Tibial artery (tissue), 4 donors: ENCODE measurements around the gene MSANTD4.
"Not testable (repeated sequence)": the region's sequence is repeated elsewhere in the genome, so short reads cannot be mapped to it uniquely, and the experiment has no call there.

Experiments used
- DNase-seq, 2 donors: peaks; one replicate each; pipeline ENCODE4 v3.0.0-alpha.2; 2019
- H3K27ac ChIP-seq, 2 donors: fragments of 200-600 bp; sonication (generic) in 1 of 2; 1 replicate in 1 of 2; 2 replicates in 1 of 2; pipeline ENCODE4 v1.5.1; 2018 to 2019; ENCODE audit warnings: mild to moderate bottlenecking in 1 of 2
- H3K27me3 ChIP-seq, 2 donors: fragments of 200-600 bp; sonication (generic) in 1 of 2; one replicate each; pipeline versions ENCODE4 v1.5.1 to v1.6.0; 2016 to 2019
- H3K36me3 ChIP-seq, 3 donors: fragments of 200-600 bp; sonication (generic) in 2 of 3; one replicate each; pipeline ENCODE4 v1.5.1; 2016 to 2019; ENCODE audit warnings: mild to moderate bottlenecking in 2 of 3
- H3K4me1 ChIP-seq, 4 donors: fragments of 200-600 bp; sonication (generic) in 2 of 4; 1 replicate in 3 of 4; 2 replicates in 1 of 4; pipeline ENCODE4 v1.5.1; 2016 to 2019
- H3K4me3 ChIP-seq, 2 donors: fragments of 200-600 bp; sonication (generic) in 1 of 2; 1 replicate in 1 of 2; 2 replicates in 1 of 2; pipeline ENCODE4 v1.5.1; 2018 to 2019; ENCODE audit warnings: mild to moderate bottlenecking in 2 of 2
- H3K9me3 ChIP-seq, 3 donors: fragments of 200-600 bp; sonication (generic) in 1 of 3; one replicate each; pipeline ENCODE4 v1.5.1; 2016 to 2019
- CTCF ChIP-seq, 2 experiments: fragments of 200-600 bp in 1 of 2; fragments of 450-650 bp in 1 of 2; IDR thresholded peaks; one replicate each; pipeline ENCODE4 v1.5.1; 2017 to 2019; ENCODE audit warnings: antibody characterized with exemption in 2 of 2, mild to moderate bottlenecking in 1 of 2, moderate library complexity in 1 of 2
- intact Hi-C: fragments of 100-400 bp; cut with DNase I; formaldehyde crosslinking; loops from one replicate; pipeline ENCODE4 v1.15.0; 2023; ENCODE audit warnings: low total_unique reads

The MSANTD4 gene

DNA sequence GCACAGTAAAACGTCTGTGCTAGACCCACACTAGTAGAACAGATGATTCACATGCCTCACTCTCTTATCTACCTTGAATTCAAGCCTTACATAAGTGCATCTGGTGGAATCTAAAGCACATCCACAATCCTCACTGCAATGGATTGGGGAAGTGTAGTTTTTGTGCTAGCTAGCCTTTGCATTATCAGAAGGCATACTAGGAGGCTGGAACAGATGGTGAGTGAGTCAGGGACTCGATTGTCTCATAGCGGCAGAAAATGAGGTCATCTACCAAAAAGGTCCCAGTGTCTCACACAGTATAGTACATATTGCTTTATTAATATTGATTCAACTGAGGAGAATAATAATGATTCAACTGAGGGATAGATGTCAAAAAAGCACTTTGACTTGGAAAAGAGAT is 9.3 kb downstream of the MSANTD4 start:
- H3K9me3 ChIP-seq: no peaks in the 10 kb centered on the region
- peaks cover 29 to 30% (median 29%) of the 10 kb centered on the region in 3 donors for H3K36me3 ChIP-seq
- intact Hi-C loops: no loop called here
- no peak overlapping the region for H3K4me3 ChIP-seq
- no peak for TF ChIP-seq CTCF (IDR thresholded peaks at IDR 0.05)
- H3K27me3 ChIP-seq: no peaks in the 10 kb centered on the region
- H3K4me1 ChIP-seq: peaks cover 0 to 31% (median 6%) of the 10 kb centered on the region in 4 donors
- no peak overlapping the region for H3K27ac ChIP-seq
- no peak for DNase-seq

GRCh38 chr11:106011481-106011880 is 10.6 kb downstream of the MSANTD4 start:
- DNase-seq: no peak
- no peaks in the 10 kb centered on the region for H3K9me3 ChIP-seq
- no peak overlapping the region for H3K4me3 ChIP-seq
- no peak overlapping the region for H3K27ac ChIP-seq
- intact Hi-C loops: no loop called here
- peaks cover 0 to 25% (median 6%) of the 10 kb centered on the region in 4 donors for H3K4me1 ChIP-seq
- peaks cover 39 to 42% (median 41%) of the 10 kb centered on the region in 3 donors for H3K36me3 ChIP-seq
- H3K27me3 ChIP-seq: no peaks in the 10 kb centered on the region
- TF ChIP-seq CTCF (IDR thresholded peaks at IDR 0.05): no peak

DNA sequence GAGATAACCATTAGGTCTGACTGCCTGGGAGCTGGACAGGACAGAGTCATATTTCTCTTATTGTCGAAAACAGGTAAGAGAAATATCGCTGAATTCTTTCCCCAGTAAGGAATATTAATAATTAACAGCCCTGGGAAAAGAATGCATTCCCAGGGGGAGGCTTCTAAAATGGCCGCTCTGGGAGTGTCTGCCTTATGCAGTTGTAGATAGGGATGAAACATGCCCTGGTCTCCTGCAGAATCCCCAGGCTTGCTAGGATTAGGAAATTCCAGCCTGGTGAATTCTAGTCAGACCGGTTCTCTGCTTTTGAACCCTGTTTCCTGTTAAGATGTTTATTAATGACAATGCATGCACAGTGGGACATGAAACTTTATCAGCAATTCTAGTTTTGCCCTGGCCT is 18.9 kb downstream of the MSANTD4 start:
- Histone ChIP-seq H3K9me3 (peaks cover 0 to 12% (median 10%) of the 10 kb centered on the region in 3 donors), H3K36me3 (peaks cover 35 to 40% (median 36%) of the 10 kb centered on the region in 3 donors)
- H3K4me3 ChIP-seq, H3K27ac ChIP-seq, DNase-seq, H3K27me3 ChIP-seq, H3K4me1 ChIP-seq, intact Hi-C loops: not testable (repeated sequence)

DNA sequence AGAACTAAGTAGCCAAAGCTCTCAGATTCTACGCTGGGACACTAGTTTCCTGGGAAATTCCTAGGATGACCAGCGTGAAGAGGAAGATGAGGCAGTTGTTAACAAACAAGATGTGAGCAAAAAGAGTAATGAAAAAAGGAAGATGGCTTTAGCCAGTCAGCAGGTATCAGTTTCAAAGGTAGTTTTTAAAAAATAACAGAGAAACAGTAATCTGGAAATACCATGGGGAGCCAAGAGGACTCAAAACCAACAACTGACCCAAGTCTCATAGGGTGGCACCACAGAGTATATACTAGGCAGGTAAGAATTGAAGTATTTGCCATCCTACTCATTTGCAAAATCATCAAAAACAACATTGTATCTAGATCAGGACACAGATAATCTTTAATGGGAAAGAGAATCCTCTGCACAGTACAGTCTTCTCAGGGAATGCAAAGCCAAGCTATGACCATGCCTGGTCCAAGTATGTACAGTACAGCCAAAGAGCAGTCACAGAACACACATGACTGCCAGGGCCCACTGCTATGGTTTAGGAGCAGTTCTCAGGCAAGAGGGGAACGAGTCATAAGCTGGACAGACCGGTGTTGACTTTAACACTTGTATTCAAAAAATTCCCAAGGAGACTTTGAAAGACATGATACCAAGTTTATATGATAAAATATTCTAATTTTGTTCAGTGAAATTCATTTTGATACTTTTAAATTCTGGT is 20.6 kb downstream of the MSANTD4 start:
- no peak overlapping the region for H3K27ac ChIP-seq
- peaks cover 23 to 31% (median 26%) of the 10 kb centered on the region in 3 donors for H3K36me3 ChIP-seq
- no peak overlapping the region for H3K4me3 ChIP-seq
- TF ChIP-seq CTCF (IDR thresholded peaks at IDR 0.05): no peak
- intact Hi-C loops: no loop called here
- DNase-seq: no peak
- peaks cover 0 to 12% (median 10%) of the 10 kb centered on the region in 3 donors for H3K9me3 ChIP-seq
- no peaks in the 10 kb centered on the region for H3K4me1 ChIP-seq
- no peaks in the 10 kb centered on the region for H3K27me3 ChIP-seq

GRCh38 chr11:105991888-105992287 is 30.2 kb downstream of the MSANTD4 start:
- Histone ChIP-seq H3K9me3 (peaks cover 0 to 5% (median 4%) of the 10 kb centered on the region in 3 donors), H3K4me1 (no peaks in the 10 kb centered on the region), H3K27me3 (no peaks in the 10 kb centered on the region), H3K27ac (no peak overlapping the region), H3K4me3 (no peak overlapping the region), H3K36me3 (peaks cover 28 to 40% (median 37%) of the 10 kb centered on the region in 3 donors)
- intact Hi-C loops: no loop called here
- TF ChIP-seq CTCF (IDR thresholded peaks at IDR 0.05): no peak
- no peak for DNase-seq

DNA sequence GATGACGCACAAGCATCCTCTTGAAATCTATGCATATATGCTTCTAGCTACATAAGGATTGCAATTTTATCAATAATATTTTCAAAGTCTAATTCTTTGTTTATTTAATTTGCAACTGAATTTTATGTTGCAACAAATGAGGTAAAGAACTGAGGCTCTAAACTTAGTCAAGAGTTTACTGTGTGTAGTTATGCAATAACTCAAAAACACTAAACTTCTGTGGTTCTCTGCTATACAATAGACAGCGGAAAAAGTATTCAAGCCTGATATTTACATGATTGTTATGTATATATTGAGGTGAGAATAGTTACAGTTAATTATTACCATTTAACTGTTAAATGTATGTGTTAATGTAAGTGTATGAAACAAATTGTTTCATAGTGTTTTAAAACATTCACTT is 32.9 kb downstream of the MSANTD4 start:
- Histone ChIP-seq H3K9me3 (peaks cover 0 to 5% (median 4%) of the 10 kb centered on the region in 3 donors), H3K27me3 (no peaks in the 10 kb centered on the region), H3K4me1 (no peaks in the 10 kb centered on the region), H3K4me3 (no peak overlapping the region), H3K27ac (no peak overlapping the region), H3K36me3 (peaks cover 4 to 16% (median 9%) of the 10 kb centered on the region in 3 donors)
- no peak for TF ChIP-seq CTCF (IDR thresholded peaks at IDR 0.05)
- DNase-seq: no peak
- intact Hi-C loops: no loop called here
